Nephron progenitor cell (in vitro differentiated cells): ENCODE measurements around the gene CMSS1.
A peak's percentile ranks its signal among the peaks of the same experiment; 100 is the strongest.

Experiments
- DNase-seq: peaks from one replicate; pipeline ENCODE4 v3.0.0; 2021
- H3K27ac Mint-ChIP-seq: 2 replicates; pipeline ENCODE4 v1.8.0; 2021; ENCODE audit warnings: mild to moderate bottlenecking, moderate library complexity, mixed read lengths
- H3K27me3 Mint-ChIP-seq: 2 replicates; pipeline ENCODE4 v1.8.0; 2021; ENCODE audit warnings: mild to moderate bottlenecking, low read depth, mixed read lengths; ENCODE audit not compliant: poor library complexity
- H3K36me3 Mint-ChIP-seq: 2 replicates; pipeline ENCODE4 v1.8.0; 2021; ENCODE audit warnings: low read depth, mixed read lengths
- H3K4me1 Mint-ChIP-seq: 2 replicates; pipeline ENCODE4 v1.8.0; 2021; ENCODE audit warnings: mixed read lengths
- H3K4me3 Mint-ChIP-seq: 2 replicates; pipeline ENCODE4 v1.8.0; 2021; ENCODE audit warnings: mild to moderate bottlenecking, moderate library complexity, mixed read lengths
- H3K9me3 Mint-ChIP-seq: 2 replicates; pipeline ENCODE4 v1.8.0; 2021; ENCODE audit warnings: mild to moderate bottlenecking, moderate library complexity, mixed read lengths
- CTCF ChIP-seq: fragments of 200-600 bp; sonication (generic); IDR thresholded peaks from 2 replicates; pipeline ENCODE4 v1.5.0; 2021; ENCODE audit warnings: antibody characterized with exemption

CMSS1 gene

GRCh38 chr3:100131241-100131640 is 313.6 kb downstream of the CMSS1 start:
- no peak for DNase-seq
- no peak for TF ChIP-seq CTCF
- Mint-ChIP-seq H3K27me3 (no peaks in the 10 kb centered on the region), H3K27ac (no peak overlapping the region), H3K36me3 (no peaks in the 10 kb centered on the region), H3K4me3 (no peak overlapping the region), H3K4me1 (no peaks in the 10 kb centered on the region), H3K9me3 (no peaks in the 10 kb centered on the region)

- no peak for DNase-seq
- Mint-ChIP-seq H3K4me3 (no peak overlapping the region), H3K36me3 (peaks cover 23% of the 10 kb centered on the region), H3K27me3 (no peaks in the 10 kb centered on the region), H3K4me1 (no peaks in the 10 kb centered on the region), H3K27ac (no peak overlapping the region), H3K9me3 (peaks cover 9% of the 10 kb centered on the region)
- TF ChIP-seq CTCF, result no peak
Measured at GRCh38 chr3:100136921-100137320, 319.3 kb downstream of the CMSS1 start.

- Mint-ChIP-seq H3K4me3 (no peak overlapping the region), H3K4me1 (no peaks in the 10 kb centered on the region), H3K27me3 (no peaks in the 10 kb centered on the region), H3K27ac (peak overlapping the region; percentile 64), H3K9me3 (peaks cover 31% of the 10 kb centered on the region), H3K36me3 (peaks cover 50% of the 10 kb centered on the region)
- TF ChIP-seq CTCF, result no peak
- DNase-seq, result no peak
Measured at GRCh38 chr3:100140976-100141375, 323.3 kb downstream of the CMSS1 start.

GRCh38 chr3:100141586-100141985 is 323.9 kb downstream of the CMSS1 start:
- peaks cover 51% of the 10 kb centered on the region for H3K36me3 Mint-ChIP-seq
- peaks cover 31% of the 10 kb centered on the region for H3K9me3 Mint-ChIP-seq
- no peaks in the 10 kb centered on the region for H3K4me1 Mint-ChIP-seq
- no peaks in the 10 kb centered on the region for H3K27me3 Mint-ChIP-seq
- H3K4me3 Mint-ChIP-seq, result no peak overlapping the region
- TF ChIP-seq CTCF, result no peak
- no peak for DNase-seq
- H3K27ac Mint-ChIP-seq, result no peak overlapping the region

GRCh38 chr3:100144255-100144866 is 326.7 kb downstream of the CMSS1 start:
- TF ChIP-seq CTCF, result no peak
- no peak overlapping the region for H3K4me3 Mint-ChIP-seq
- H3K27me3 Mint-ChIP-seq, result no peaks in the 10 kb centered on the region
- peaks cover 49% of the 10 kb centered on the region for H3K36me3 Mint-ChIP-seq
- peaks cover 31% of the 10 kb centered on the region for H3K9me3 Mint-ChIP-seq
- no peak overlapping the region for H3K27ac Mint-ChIP-seq
- no peak for DNase-seq
- no peaks in the 10 kb centered on the region for H3K4me1 Mint-ChIP-seq

- Mint-ChIP-seq H3K4me3 (no peak overlapping the region), H3K27me3 (no peaks in the 10 kb centered on the region), H3K27ac (no peak overlapping the region), H3K36me3 (peaks cover 54% of the 10 kb centered on the region), H3K9me3 (peaks cover 2% of the 10 kb centered on the region), H3K4me1 (no peaks in the 10 kb centered on the region)
- no peak for DNase-seq
- TF ChIP-seq CTCF, result no peak
Measured at GRCh38 chr3:100149130-100149529, 331.5 kb downstream of the CMSS1 start.
